ENCODE results near the gene PIGH. TPM values are rescaled to one million over a fixed set of nuclear protein-coding genes. Genes with fewer than 3 reads are reported as not detected.

Gene PIGH
- total and polyA plus RNA-seq, 2 of the 13 experiments (the other 11 are each of a cell fraction or from before 2014, with no cell fraction given), result 30.0 to 43.5 TPM

DNA sequence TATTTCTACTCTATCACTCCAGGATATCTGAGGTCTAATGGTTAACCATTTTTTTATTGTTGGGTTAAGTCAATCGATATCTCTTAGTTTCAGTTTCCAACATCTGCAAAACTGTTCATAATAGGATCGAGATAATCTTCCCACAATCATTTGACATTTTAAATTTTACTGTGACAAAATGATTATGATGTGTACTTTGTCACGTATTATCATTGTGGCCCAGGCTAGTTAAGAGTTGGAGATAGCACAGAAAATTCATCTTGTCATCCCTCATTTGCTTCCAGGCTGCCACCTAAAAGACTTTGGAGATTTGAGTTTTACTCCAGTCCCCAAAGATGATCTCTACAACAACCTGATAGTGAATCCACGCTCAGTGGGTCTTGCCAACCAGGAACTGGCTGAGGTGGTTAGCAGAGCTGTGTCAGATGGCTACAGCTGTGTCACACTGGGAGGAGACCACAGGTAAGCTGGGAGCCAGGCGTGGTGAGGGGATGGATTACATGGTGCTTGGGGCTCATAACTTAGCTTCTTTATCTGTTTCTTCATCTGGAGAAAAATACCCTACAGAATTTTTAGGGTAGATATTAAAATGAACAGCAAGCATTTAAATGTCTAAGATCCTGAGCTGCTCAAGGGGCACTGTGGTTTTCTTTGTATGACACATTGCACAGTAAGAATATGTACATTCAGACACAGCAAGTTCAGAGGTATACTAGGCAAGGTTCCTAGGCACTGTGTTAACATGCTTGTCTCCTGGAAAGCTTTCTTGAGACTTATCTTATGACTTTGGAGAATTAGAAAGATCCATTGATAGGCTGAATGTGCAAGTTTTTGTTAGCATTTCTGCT is 42.1 kb upstream of the PIGH start (continued):
- TF ChIP-seq, protein P1, sequence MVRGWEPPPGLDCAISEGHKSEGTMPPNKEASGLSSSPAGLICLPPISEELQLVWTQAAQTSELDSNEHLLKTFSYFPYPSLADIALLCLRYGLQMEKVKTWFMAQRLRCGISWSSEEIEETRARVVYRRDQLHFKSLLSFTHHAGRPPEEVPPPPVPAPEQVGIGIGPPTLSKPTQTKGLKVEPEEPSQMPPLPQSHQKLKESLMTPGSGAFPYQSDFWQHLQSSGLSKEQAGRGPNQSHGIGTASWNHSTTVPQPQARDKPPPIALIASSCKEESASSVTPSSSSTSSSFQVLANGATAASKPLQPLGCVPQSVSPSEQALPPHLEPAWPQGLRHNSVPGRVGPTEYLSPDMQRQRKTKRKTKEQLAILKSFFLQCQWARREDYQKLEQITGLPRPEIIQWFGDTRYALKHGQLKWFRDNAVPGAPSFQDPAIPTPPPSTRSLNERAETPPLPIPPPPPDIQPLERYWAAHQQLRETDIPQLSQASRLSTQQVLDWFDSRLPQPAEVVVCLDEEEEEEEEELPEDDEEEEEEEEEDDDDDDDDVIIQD (CRISPR knock-in tag; IDR thresholded peaks at IDR 0.05; ENCODE audit: low read depth), result no peak
- TF ChIP-seq, protein P2, sequence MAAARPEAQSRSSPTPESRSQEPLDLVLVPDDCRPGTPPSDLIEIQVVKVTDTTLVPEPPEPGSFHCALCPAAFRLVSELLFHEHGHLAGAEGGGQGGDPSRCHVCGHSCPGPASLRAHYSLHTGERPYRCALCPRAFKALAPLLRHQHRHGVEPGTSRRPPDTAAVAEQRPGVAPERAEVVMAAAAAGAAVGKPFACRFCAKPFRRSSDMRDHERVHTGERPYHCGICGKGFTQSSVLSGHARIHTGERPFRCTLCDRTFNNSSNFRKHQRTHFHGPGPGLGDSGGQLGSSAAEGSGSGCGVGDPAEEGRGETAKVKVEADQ (CRISPR knock-in tag; IDR thresholded peaks at IDR 0.05; ENCODE audit: borderline replicate concordance), result no peak
- TF ChIP-seq MLLT10 (CRISPR knock-in tag; IDR thresholded peaks at IDR 0.05) (no peak), DNMT1 (CRISPR knock-in tag; IDR thresholded peaks at IDR 0.05) (no peak), ISL2 (CRISPR knock-in tag; IDR thresholded peaks at IDR 0.05) (no peak)
- TF ChIP-seq, protein P3, sequence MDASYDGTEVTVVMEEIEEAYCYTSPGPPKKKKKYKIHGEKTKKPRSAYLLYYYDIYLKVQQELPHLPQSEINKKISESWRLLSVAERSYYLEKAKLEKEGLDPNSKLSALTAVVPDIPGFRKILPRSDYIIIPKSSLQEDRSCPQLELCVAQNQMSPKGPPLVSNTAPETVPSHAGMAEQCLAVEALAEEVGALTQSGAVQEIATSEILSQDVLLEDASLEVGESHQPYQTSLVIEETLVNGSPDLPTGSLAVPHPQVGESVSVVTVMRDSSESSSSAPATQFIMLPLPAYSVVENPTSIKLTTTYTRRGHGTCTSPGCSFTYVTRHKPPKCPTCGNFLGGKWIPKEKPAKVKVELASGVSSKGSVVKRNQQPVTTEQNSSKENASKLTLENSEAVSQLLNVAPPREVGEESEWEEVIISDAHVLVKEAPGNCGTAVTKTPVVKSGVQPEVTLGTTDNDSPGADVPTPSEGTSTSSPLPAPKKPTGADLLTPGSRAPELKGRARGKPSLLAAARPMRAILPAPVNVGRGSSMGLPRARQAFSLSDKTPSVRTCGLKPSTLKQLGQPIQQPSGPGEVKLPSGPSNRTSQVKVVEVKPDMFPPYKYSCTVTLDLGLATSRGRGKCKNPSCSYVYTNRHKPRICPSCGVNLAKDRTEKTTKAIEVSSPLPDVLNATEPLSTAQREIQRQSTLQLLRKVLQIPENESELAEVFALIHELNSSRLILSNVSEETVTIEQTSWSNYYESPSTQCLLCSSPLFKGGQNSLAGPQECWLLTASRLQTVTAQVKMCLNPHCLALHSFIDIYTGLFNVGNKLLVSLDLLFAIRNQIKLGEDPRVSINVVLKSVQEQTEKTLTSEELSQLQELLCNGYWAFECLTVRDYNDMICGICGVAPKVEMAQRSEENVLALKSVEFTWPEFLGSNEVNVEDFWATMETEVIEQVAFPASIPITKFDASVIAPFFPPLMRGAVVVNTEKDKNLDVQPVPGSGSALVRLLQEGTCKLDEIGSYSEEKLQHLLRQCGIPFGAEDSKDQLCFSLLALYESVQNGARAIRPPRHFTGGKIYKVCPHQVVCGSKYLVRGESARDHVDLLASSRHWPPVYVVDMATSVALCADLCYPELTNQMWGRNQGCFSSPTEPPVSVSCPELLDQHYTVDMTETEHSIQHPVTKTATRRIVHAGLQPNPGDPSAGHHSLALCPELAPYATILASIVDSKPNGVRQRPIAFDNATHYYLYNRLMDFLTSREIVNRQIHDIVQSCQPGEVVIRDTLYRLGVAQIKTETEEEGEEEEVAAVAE (CRISPR knock-in tag; IDR thresholded peaks at IDR 0.05; ENCODE audit: borderline replicate concordance), result no peak
- TF ChIP-seq, protein P4, sequence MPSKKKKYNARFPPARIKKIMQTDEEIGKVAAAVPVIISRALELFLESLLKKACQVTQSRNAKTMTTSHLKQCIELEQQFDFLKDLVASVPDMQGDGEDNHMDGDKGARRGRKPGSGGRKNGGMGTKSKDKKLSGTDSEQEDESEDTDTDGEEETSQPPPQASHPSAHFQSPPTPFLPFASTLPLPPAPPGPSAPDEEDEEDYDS (CRISPR knock-in tag; IDR thresholded peaks at IDR 0.05), result no peak

Measured in HepG2 (cell line).